KMS-11 (cell line): ENCODE data around the gene DIAPH1.
A peak's percentile ranks its signal among the peaks of the same experiment; 100 is the strongest.

Source experiments
- H2AFZ ChIP-seq: fragments of 200-600 bp; sonication (generic); 2 replicates; pipeline ENCODE4 v1.6.1; 2016; ENCODE audit warnings: antibody characterized with exemption, mixed run types, low read depth
- H3K27ac ChIP-seq: fragments of 200-600 bp; sonication (generic); 2 replicates; pipeline ENCODE4 v1.6.1; 2016; ENCODE audit warnings: mild to moderate bottlenecking, mixed run types
- H3K27me3 ChIP-seq: fragments of 200-600 bp; sonication (generic); 2 replicates; pipeline ENCODE4 v1.6.1; 2017; ENCODE audit warnings: mild to moderate bottlenecking, low read depth, mixed run types, moderate library complexity; ENCODE audit not compliant: insufficient read depth
- H3K36me3 ChIP-seq: fragments of 200-600 bp; sonication (generic); 2 replicates; pipeline ENCODE4 v1.6.1; 2017; ENCODE audit warnings: mild to moderate bottlenecking, mixed run types; ENCODE audit not compliant: insufficient read depth
- H3K4me1 ChIP-seq: fragments of 200-600 bp; sonication (generic); 2 replicates; pipeline ENCODE4 v1.6.1; 2016; ENCODE audit warnings: mild to moderate bottlenecking, low read depth, mixed run types; ENCODE audit not compliant: poor library complexity, severe bottlenecking
- H3K4me2 ChIP-seq: fragments of 200-600 bp; sonication (generic); 2 replicates; pipeline ENCODE4 v1.7.0; 2016; ENCODE audit warnings: mild to moderate bottlenecking, mixed run types
- H3K4me3 ChIP-seq: fragments of 200-600 bp; sonication (generic); IDR thresholded peaks from 2 replicates; pipeline ENCODE4 v1.6.1; 2017; ENCODE audit warnings: low read depth, low read length, mixed read lengths; ENCODE audit not compliant: insufficient read depth
- H3K79me2 ChIP-seq: fragments of 200-600 bp; sonication (generic); 2 replicates; pipeline ENCODE4 v1.6.1; 2016; ENCODE audit warnings: low read depth, mixed run types; ENCODE audit not compliant: insufficient read depth
- H3K9ac ChIP-seq: fragments of 200-600 bp; sonication (generic); 2 replicates; pipeline ENCODE4 v1.6.1; 2016; ENCODE audit warnings: mild to moderate bottlenecking, mixed run types
- H4K20me1 ChIP-seq: fragments of 200-600 bp; sonication (generic); 2 replicates; pipeline ENCODE4 v1.6.1; 2016; ENCODE audit warnings: mild to moderate bottlenecking, mixed run types; ENCODE audit not compliant: insufficient read depth
- CTCF ChIP-seq: fragments of 200-600 bp; sonication (generic); conservative IDR thresholded peaks from 2 replicates; pipeline ENCODE4 v1.6.1; 2017; ENCODE audit warnings: low read depth, mild to moderate bottlenecking, antibody characterized with exemption, low read length, moderate library complexity, mixed read lengths

Gene DIAPH1

GRCh38 chr5:141527426-141527825 lies 91.4 kb downstream of the DIAPH1 start:
- no peak overlapping the region for H3K27ac ChIP-seq
- H3K4me1 ChIP-seq: peaks cover 6% of the 10 kb centered on the region
- H4K20me1 ChIP-seq: no peaks in the 10 kb centered on the region
- H3K27me3 ChIP-seq: no peaks in the 10 kb centered on the region
- no peak overlapping the region for H2AFZ ChIP-seq
- TF ChIP-seq CTCF: no peak
- no peak overlapping the region for H3K4me2 ChIP-seq
- H3K4me3 ChIP-seq: no peak overlapping the region
- H3K9ac ChIP-seq: no peak overlapping the region
- H3K36me3 ChIP-seq: no peaks in the 10 kb centered on the region
- no peaks in the 10 kb centered on the region for H3K79me2 ChIP-seq

- Histone ChIP-seq H3K4me2 (no peak overlapping the region), H3K79me2 (no peaks in the 10 kb centered on the region), H3K9ac (no peak overlapping the region), H3K4me1 (peaks cover 6% of the 10 kb centered on the region), H2AFZ (no peak overlapping the region), H4K20me1 (no peaks in the 10 kb centered on the region), H3K27ac (no peak overlapping the region), H3K4me3 (no peak overlapping the region), H3K27me3 (no peaks in the 10 kb centered on the region), H3K36me3 (no peaks in the 10 kb centered on the region)
- TF ChIP-seq CTCF: no peak
These were observed 93.1 kb downstream of the DIAPH1 start for GRCh38 chr5:141525653-141526052.

GRCh38 chr5:141524604-141525597 lies 93.9 kb downstream of the DIAPH1 start:
- Histone ChIP-seq H3K27me3 (no peaks in the 10 kb centered on the region), H3K36me3 (no peaks in the 10 kb centered on the region; the same call in 1 of the 2 replicates), H3K27ac (no peak overlapping the region), H3K4me2 (no peak overlapping the region), H3K9ac (no peak overlapping the region), H3K4me3 (no peak overlapping the region), H3K4me1 (peaks cover 6% of the 10 kb centered on the region), H2AFZ (no peak overlapping the region), H3K79me2 (no peaks in the 10 kb centered on the region), H4K20me1 (no peaks in the 10 kb centered on the region)
- TF ChIP-seq CTCF: peak; percentile 99

GRCh38 chr5:141523991-141524390 lies 94.8 kb downstream of the DIAPH1 start:
- Histone ChIP-seq H3K36me3 (no peaks in the 10 kb centered on the region; the same call in 1 of the 2 replicates), H2AFZ (no peak overlapping the region), H3K4me3 (no peak overlapping the region), H3K27ac (no peak overlapping the region), H3K4me1 (peaks cover 6% of the 10 kb centered on the region), H3K79me2 (no peaks in the 10 kb centered on the region), H3K9ac (no peak overlapping the region), H3K4me2 (no peak overlapping the region), H3K27me3 (no peaks in the 10 kb centered on the region), H4K20me1 (no peaks in the 10 kb centered on the region)
- TF ChIP-seq CTCF: no peak
